Peyer's patch (tissue), 4 donors: ENCODE measurements around the gene PDCD2L. TPM values are rescaled to one million over a fixed set of nuclear protein-coding genes. Genes with fewer than 3 reads are reported as not detected.

ENCODE experiments used
- DNase-seq, 3 donors: peaks; one replicate each; pipeline ENCODE4 v3.0.0-alpha.2; 2017 to 2019
- H3K27ac ChIP-seq, 4 donors: fragments of 200-600 bp; sonication (generic); one replicate each; pipeline ENCODE4 v1.5.1; 2016 to 2019
- H3K27me3 ChIP-seq, 2 donors: fragments of 200-600 bp; sonication (generic); one replicate each; pipeline ENCODE4 v1.5.1; 2019
- H3K36me3 ChIP-seq, 3 donors: fragments of 200-600 bp; sonication (generic); one replicate each; pipeline ENCODE4 v1.5.1; 2016 to 2019
- H3K4me1 ChIP-seq, 4 donors: fragments of 200-600 bp; sonication (generic); one replicate each; pipeline ENCODE4 v1.5.1; 2016 to 2019
- H3K4me3 ChIP-seq, 4 donors: fragments of 200-600 bp; sonication (generic); 1 replicate in 3 of 4; 2 replicates in 1 of 4; pipeline ENCODE4 v1.5.1; 2016 to 2019; ENCODE audit warnings: mild to moderate bottlenecking in 1 of 4
- H3K9me3 ChIP-seq, 4 donors: fragments of 200-600 bp; sonication (generic); one replicate each; pipeline ENCODE4 v1.5.1; 2016 to 2019; ENCODE audit warnings: mild to moderate bottlenecking in 1 of 4
- CTCF ChIP-seq, 6 experiments: fragments of 450-650 bp in 4 of 6; fragments of 200-600 bp in 2 of 6; sonication (generic) in 1 of 6; IDR thresholded peaks; one replicate each; pipeline ENCODE4 v1.5.1; 2017 to 2019; ENCODE audit warnings: antibody characterized with exemption in 6 of 6, mild to moderate bottlenecking in 3 of 6, moderate library complexity in 1 of 6
- POLR2A ChIP-seq, 2 donors: fragments of 450-650 bp; IDR thresholded peaks; one replicate each; pipeline ENCODE4 v1.5.1; 2017; ENCODE audit warnings: antibody characterized with exemption in 2 of 2, mild to moderate bottlenecking in 2 of 2, moderate library complexity in 2 of 2
- total RNA-seq, 4 donors: library from RNA; depleted of rRNA; stranded (reverse); fragments of >200 nt; gene quantifications; one replicate each; pipeline ENCODE4 v1.1.0, GENCODE V29; 2016

Gene PDCD2L
- total RNA-seq, 4 donors from 2014 or later = 8.6 to 14.0 (median 10.3) TPM

- peak overlapping the region; percentile 76 to 95 (median 82) for H3K27ac ChIP-seq
- H3K4me1 ChIP-seq = peaks cover 0 to 27% (median 9%) of the 10 kb centered on the region in 4 donors
- peaks cover 0 to 14% (median 0%) of the 10 kb centered on the region in 3 donors for H3K36me3 ChIP-seq
- H3K4me3 ChIP-seq = peak overlapping the region; percentile 60 to 97 (median 86)
- no peaks in the 10 kb centered on the region for H3K27me3 ChIP-seq
- DNase-seq = peak in 2 of 3 donors; percentile 53 to 70
- TF ChIP-seq POLR2A (IDR thresholded peaks at IDR 0.05) (no peak), CTCF (IDR thresholded peaks at IDR 0.05) (no peak)
- no peaks in the 10 kb centered on the region for H3K9me3 ChIP-seq
Measured at GRCh38 chr19:34428549-34429285, 24.5 kb downstream of the PDCD2L start.

GRCh38 chr19:34429553-34429952, 25.4 kb downstream of the PDCD2L start:
- H3K27me3 ChIP-seq = no peaks in the 10 kb centered on the region
- no peaks in the 10 kb centered on the region for H3K9me3 ChIP-seq
- peak overlapping the region in 2 of 4 donors; percentile 85 to 88 for H3K4me3 ChIP-seq
- H3K27ac ChIP-seq = no peak overlapping the region
- peaks cover 0 to 27% (median 9%) of the 10 kb centered on the region in 4 donors for H3K4me1 ChIP-seq
- peaks cover 0 to 21% (median 0%) of the 10 kb centered on the region in 3 donors for H3K36me3 ChIP-seq
- TF ChIP-seq POLR2A (IDR thresholded peaks at IDR 0.05) (no peak), CTCF (IDR thresholded peaks at IDR 0.05) (no peak)
- DNase-seq = no peak

GRCh38 chr19:34430738-34431625, 26.8 kb downstream of the PDCD2L start:
- no peaks in the 10 kb centered on the region for H3K9me3 ChIP-seq
- no peaks in the 10 kb centered on the region for H3K27me3 ChIP-seq
- TF ChIP-seq CTCF (IDR thresholded peaks at IDR 0.05) = peak; percentile 31 to 58 (median 47)
- TF ChIP-seq POLR2A (IDR thresholded peaks at IDR 0.05) = no peak
- no peak overlapping the region for H3K27ac ChIP-seq
- peaks cover 0 to 27% (median 9%) of the 10 kb centered on the region in 4 donors for H3K4me1 ChIP-seq
- no peak for DNase-seq
- H3K36me3 ChIP-seq = peaks cover 0 to 34% (median 0%) of the 10 kb centered on the region in 3 donors
- no peak overlapping the region for H3K4me3 ChIP-seq

- Histone ChIP-seq H3K4me1 (peaks cover 0 to 27% (median 9%) of the 10 kb centered on the region in 4 donors), H3K9me3 (no peaks in the 10 kb centered on the region), H3K4me3 (no peak overlapping the region), H3K27me3 (no peaks in the 10 kb centered on the region), H3K36me3 (peaks cover 0 to 43% (median 0%) of the 10 kb centered on the region in 3 donors), H3K27ac (peak overlapping the region in 1 of 4 donors; percentile 19)
- TF ChIP-seq POLR2A (IDR thresholded peaks at IDR 0.05) (no peak), CTCF (IDR thresholded peaks at IDR 0.05) (no peak)
- DNase-seq = no peak
Measured at GRCh38 chr19:34431681-34432402, 27.6 kb downstream of the PDCD2L start.

- Histone ChIP-seq H3K4me3 (no peak overlapping the region), H3K27ac (peak overlapping the region in 1 of 4 donors; percentile 19), H3K27me3 (no peaks in the 10 kb centered on the region), H3K9me3 (no peaks in the 10 kb centered on the region), H3K36me3 (peaks cover 0 to 53% (median 0%) of the 10 kb centered on the region in 3 donors), H3K4me1 (peaks cover 0 to 23% (median 9%) of the 10 kb centered on the region in 4 donors)
- DNase-seq = no peak
- TF ChIP-seq POLR2A (IDR thresholded peaks at IDR 0.05) (no peak), CTCF (IDR thresholded peaks at IDR 0.05) (no peak)
Measured at GRCh38 chr19:34432797-34433196, 28.6 kb downstream of the PDCD2L start.
